ENCODE measurements around the gene HSPBP1. TPM values are rescaled to one million over a fixed set of nuclear protein-coding genes. Genes with fewer than 3 reads are reported as not detected.

Gene HSPBP1
- total RNA-seq, 2 experiments from 2014 or later = 14.3 to 15.1 TPM

DNA sequence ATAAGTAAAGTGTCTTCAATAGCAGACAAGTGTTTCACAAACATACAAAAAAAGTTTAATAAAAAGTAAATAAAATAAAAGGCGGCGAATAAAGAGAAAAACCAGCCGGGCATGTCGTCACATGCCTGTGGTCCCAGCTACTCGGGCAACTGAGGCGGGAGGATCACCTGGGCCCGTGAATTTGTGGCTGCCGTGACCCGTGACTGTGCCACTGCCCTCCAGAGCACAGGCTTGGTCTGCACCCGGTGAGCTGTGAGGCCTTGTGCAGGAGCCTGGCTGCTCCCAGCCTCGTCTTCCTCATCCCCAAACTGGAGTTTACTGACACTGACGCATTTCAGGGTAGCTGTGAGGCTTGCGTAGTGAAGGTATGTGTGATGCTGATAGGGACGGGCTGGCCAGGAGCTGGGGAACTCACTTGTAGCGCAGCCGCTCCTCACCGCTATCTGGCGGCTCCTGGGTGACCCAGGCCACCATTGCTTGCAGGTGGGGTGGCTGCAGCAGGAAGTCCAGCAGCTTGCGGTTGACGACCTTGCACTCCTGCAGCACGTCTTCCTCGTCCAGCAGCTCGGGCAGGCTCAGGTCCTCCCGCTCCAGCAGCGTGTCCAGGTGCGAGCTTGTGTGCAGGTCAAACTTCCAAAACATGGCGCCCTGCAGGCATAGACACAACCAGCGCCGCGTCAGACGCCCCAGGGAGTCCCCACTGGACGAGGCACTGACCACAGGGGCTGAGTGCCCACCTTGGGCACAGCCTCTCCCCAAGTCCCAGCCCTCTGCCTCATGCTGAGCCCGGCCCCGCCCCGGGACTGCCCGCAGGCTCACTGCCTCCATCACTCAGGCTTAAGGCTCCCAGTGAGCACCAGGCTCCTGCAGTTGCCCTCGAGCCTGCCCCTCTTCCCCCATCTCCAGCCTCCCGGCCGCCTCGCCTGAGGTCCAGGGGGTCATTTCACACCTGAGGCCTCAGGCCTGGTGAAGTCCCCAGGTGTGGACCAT lies 33.2 kb downstream of the HSPBP1 start:
- Histone ChIP-seq H3K36me3 (ENCODE audit: insufficient read depth, low read length) (peaks cover 70% of the 10 kb centered on the region), H3K27me3 (ENCODE audit: control insufficient read depth in 1 of 2, insufficient read depth in 2 of 2, low read length in 2 of 2) (no peaks in the 10 kb centered on the region), H3K4me1 (ENCODE audit: insufficient read depth, low read length) (peaks cover 52% of the 10 kb centered on the region), H3K4me3 (ENCODE audit: low read length) (no peak overlapping the region), H3K9me3 (ENCODE audit: control insufficient read depth in 1 of 2, insufficient read depth in 1 of 2, low read length in 2 of 2) (no peaks in the 10 kb centered on the region), H3K27ac (ENCODE audit: low read depth in 1 of 2, low read length in 2 of 2) (no peak overlapping the region)
- no peak for DNase-seq
- ATAC-seq (ENCODE audit: poor library complexity) = no peak
- no peak overlapping the region for H3K4me3 Mint-ChIP-seq
- no peaks in the 10 kb centered on the region for H3K27me3 Mint-ChIP-seq
- peaks cover 32% of the 10 kb centered on the region for H3K4me1 Mint-ChIP-seq (ENCODE audit: low read depth)
- peaks cover 61% of the 10 kb centered on the region for H3K36me3 Mint-ChIP-seq (ENCODE audit: low read depth)
- no peak overlapping the region for H3K27ac Mint-ChIP-seq
- ChIA-PET CTCF (no interaction called here), POLR2A (no interaction called here)
- H3K9me3 Mint-ChIP-seq = no peaks in the 10 kb centered on the region
- intact Hi-C loops (cut with DNase I, micrococcal nuclease) = no loop called here
- TF ChIP-seq, protein P1, sequence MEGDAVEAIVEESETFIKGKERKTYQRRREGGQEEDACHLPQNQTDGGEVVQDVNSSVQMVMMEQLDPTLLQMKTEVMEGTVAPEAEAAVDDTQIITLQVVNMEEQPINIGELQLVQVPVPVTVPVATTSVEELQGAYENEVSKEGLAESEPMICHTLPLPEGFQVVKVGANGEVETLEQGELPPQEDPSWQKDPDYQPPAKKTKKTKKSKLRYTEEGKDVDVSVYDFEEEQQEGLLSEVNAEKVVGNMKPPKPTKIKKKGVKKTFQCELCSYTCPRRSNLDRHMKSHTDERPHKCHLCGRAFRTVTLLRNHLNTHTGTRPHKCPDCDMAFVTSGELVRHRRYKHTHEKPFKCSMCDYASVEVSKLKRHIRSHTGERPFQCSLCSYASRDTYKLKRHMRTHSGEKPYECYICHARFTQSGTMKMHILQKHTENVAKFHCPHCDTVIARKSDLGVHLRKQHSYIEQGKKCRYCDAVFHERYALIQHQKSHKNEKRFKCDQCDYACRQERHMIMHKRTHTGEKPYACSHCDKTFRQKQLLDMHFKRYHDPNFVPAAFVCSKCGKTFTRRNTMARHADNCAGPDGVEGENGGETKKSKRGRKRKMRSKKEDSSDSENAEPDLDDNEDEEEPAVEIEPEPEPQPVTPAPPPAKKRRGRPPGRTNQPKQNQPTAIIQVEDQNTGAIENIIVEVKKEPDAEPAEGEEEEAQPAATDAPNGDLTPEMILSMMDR (IDR thresholded peaks at IDR 0.05) = no peak

DNA sequence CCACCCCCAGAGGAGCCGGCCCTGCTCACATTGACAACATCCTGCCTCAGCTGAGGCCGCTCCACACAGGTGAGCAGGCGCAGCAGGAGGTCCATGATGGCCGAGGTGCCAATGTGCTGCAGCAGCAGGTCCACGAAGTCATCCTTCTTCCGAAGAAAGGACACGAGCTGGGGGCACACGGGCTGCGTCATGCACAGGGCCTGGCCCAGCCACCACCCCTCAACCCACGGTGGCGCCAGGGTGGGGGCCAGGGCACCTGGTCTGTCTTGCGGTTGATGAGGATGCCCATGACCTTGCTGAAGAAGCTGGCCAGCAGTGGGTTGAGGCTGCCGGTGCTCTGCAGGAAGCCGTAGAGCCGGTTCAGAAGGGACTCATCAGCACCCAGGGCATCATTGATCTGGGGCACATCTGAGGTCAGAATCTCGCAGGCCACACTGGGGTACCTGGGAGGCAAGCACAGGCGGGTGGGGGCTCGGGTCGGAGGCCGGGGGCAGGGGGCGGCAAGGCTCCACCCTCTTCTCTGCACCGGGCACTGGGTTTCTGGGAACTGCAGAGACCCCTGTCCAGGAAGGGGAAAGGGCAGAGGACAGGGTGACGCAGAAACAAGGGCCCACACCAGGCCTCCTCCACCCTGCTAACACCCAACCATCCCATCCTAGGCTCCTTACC lies 34.5 kb downstream of the HSPBP1 start:
- H3K9me3 Mint-ChIP-seq = no peaks in the 10 kb centered on the region
- POLR2A ChIA-PET = no interaction called here
- Histone ChIP-seq H3K36me3 (ENCODE audit: insufficient read depth, low read length) (peaks cover 82% of the 10 kb centered on the region), H3K4me1 (ENCODE audit: insufficient read depth, low read length) (peaks cover 38% of the 10 kb centered on the region), H3K27ac (ENCODE audit: low read depth in 1 of 2, low read length in 2 of 2) (no peak overlapping the region), H3K4me3 (ENCODE audit: low read length) (no peak overlapping the region), H3K9me3 (ENCODE audit: control insufficient read depth in 1 of 2, insufficient read depth in 1 of 2, low read length in 2 of 2) (no peaks in the 10 kb centered on the region), H3K27me3 (ENCODE audit: control insufficient read depth in 1 of 2, insufficient read depth in 2 of 2, low read length in 2 of 2) (no peaks in the 10 kb centered on the region)
- no peaks in the 10 kb centered on the region for H3K27me3 Mint-ChIP-seq
- H3K4me3 Mint-ChIP-seq = no peak overlapping the region
- TF ChIP-seq, protein P1 (IDR thresholded peaks at IDR 0.05) = no peak
- H3K36me3 Mint-ChIP-seq (ENCODE audit: low read depth) = peaks cover 55% of the 10 kb centered on the region
- intact Hi-C loops (cut with DNase I, micrococcal nuclease) = no loop called here
- H3K4me1 Mint-ChIP-seq (ENCODE audit: low read depth) = peaks cover 18% of the 10 kb centered on the region
- no peak overlapping the region for H3K27ac Mint-ChIP-seq
- CTCF ChIA-PET = no interaction called here
- DNase-seq = no peak
- ATAC-seq (ENCODE audit: poor library complexity) = no peak

DNA sequence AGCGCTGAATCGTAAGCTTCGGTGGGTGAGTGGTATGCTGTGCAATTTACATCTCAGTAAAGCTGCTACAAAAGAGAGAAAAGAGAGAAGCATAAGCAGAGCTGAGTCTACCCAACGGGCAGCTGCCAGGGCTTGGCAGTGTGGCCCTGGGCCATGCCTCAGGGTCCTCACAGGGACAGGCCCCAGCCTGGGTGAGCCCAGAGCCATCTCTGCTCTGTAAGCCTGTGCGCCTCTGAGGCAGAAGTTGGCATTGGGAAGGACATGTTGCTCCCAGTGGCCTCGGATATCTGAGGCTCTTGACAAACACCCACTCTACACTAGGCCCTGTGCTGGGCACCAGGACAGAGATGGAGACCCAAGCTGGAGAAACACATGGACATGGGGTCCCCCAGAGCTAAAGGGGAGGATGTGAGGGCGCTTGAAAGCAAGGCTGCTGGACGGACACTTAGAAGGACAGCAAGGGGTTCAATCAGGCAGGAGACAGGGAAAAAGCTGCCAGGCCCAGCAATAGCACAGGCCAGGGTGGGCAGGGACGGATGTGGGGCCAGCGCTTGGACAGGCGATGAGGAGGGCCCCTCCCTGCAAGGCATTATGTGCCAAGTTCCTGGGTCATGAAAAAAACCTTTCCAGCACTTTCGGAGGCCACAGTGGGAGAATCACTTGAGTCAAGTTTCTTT lies 35.8 kb downstream of the HSPBP1 start:
- ATAC-seq (ENCODE audit: poor library complexity) (no peak), DNase-seq (no peak)
- TF ChIP-seq, protein P1 (IDR thresholded peaks at IDR 0.05) = no peak
- intact Hi-C loops (cut with DNase I, micrococcal nuclease) = no loop called here
- peaks cover 27% of the 10 kb centered on the region for H3K4me1 ChIP-seq (ENCODE audit: insufficient read depth, low read length)
- H3K27me3 ChIP-seq (ENCODE audit: control insufficient read depth in 1 of 2, insufficient read depth in 2 of 2, low read length in 2 of 2) = no peaks in the 10 kb centered on the region
- ChIA-PET CTCF (interaction anchor here (1.0 kb wide), 1 partner anchor 10 kb away, joined by 3 read pairs; no protein-coding TSS in a partner anchor), POLR2A (no interaction called here)
- Mint-ChIP-seq H3K36me3 (ENCODE audit: low read depth) (peaks cover 59% of the 10 kb centered on the region), H3K27ac (no peak overlapping the region), H3K9me3 (no peaks in the 10 kb centered on the region), H3K4me3 (no peak overlapping the region), H3K4me1 (ENCODE audit: low read depth) (peaks cover 15% of the 10 kb centered on the region), H3K27me3 (no peaks in the 10 kb centered on the region)
- no peak overlapping the region for H3K27ac ChIP-seq (ENCODE audit: low read depth in 1 of 2, low read length in 2 of 2)
- H3K36me3 ChIP-seq (ENCODE audit: insufficient read depth, low read length) = peaks cover 87% of the 10 kb centered on the region
- no peak overlapping the region for H3K4me3 ChIP-seq (ENCODE audit: low read length)
- no peaks in the 10 kb centered on the region for H3K9me3 ChIP-seq (ENCODE audit: control insufficient read depth in 1 of 2, insufficient read depth in 1 of 2, low read length in 2 of 2)
